ENCODE measurements around the gene CCDC198. TPM values are rescaled to one million over a fixed set of nuclear protein-coding genes. Genes with fewer than 3 reads are reported as not detected.

The CCDC198 gene
- polyA plus RNA-seq, 2 of the 4 experiments (the other 2 are of a cell fraction) = 8.1 to 11.6 TPM

DNA sequence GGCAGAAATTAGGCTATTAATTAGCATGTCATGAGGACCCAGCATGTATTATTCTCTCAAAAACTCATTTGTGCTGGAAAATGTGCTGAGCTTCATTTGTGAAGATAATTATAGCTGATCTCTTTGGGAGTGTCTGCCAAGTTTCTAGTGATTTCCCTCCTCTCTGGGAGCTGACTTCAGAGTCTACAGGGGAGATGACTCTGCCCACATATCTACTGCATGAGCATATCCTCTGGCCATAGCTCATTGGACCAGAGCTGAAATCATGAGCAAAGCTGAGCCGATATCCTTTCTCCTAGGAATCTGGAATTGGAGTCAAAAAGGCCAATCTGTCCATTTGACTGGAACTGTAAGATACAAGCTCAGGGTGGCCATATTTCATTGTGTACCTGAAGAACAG is 5.9 kb downstream of the CCDC198 start:
- Histone ChIP-seq H3K27ac (no peak overlapping the region), H3K4me3 (no peak overlapping the region), H3K4me2 (no peak overlapping the region), H3K9me3 (no peaks in the 10 kb centered on the region), H3K4me1 (peaks cover 12% of the 10 kb centered on the region; the same call in 2 of the 3 replicates)
- FAIRE-seq = no peak
- WGBS (ENCODE audit: missing lambda C conversion rate) = 36% methylated on average over 1 of the region's 1 CpG
- CTCF ChIA-PET = interaction anchor here (0.5 to 1.8 kb wide), 12 partner anchors 8 to 599 kb away, joined by 3 to 9 read pairs (median 4); no protein-coding TSS in a partner anchor
- no peak; a peak in 1 of 6 replicates for ATAC-seq
- TF ChIP-seq CHD2 (IDR thresholded peaks at IDR 0.05; ENCODE audit: low read length, partially characterized antibody) = no peak
- TF ChIP-seq BHLHE40 (IDR thresholded peaks at IDR 0.05; ENCODE audit: low read depth, low read length) = no peak
- TF ChIP-seq NPAS2 (CRISPR knock-in tag; IDR thresholded peaks at IDR 0.05; ENCODE audit: borderline replicate concordance) = no peak
- no peak for TF ChIP-seq CEBPB (IDR thresholded peaks at IDR 0.05)
- TF ChIP-seq, protein P1, sequence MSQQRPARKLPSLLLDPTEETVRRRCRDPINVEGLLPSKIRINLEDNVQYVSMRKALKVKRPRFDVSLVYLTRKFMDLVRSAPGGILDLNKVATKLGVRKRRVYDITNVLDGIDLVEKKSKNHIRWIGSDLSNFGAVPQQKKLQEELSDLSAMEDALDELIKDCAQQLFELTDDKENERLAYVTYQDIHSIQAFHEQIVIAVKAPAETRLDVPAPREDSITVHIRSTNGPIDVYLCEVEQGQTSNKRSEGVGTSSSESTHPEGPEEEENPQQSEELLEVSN (IDR thresholded peaks at IDR 0.05; ENCODE audit: borderline replicate concordance, low read depth) = no peak
- TF ChIP-seq CBX8 (IDR thresholded peaks at IDR 0.05) = no peak
- POLR2A ChIA-PET = interaction anchor here (0.7 kb wide), 1 partner anchor 1657 kb away, joined by 4 read pairs; no protein-coding TSS in a partner anchor
- DNase-seq (ENCODE audit: low read depth in 1 of 2, low spot score in 1 of 2) = no peak

DNA sequence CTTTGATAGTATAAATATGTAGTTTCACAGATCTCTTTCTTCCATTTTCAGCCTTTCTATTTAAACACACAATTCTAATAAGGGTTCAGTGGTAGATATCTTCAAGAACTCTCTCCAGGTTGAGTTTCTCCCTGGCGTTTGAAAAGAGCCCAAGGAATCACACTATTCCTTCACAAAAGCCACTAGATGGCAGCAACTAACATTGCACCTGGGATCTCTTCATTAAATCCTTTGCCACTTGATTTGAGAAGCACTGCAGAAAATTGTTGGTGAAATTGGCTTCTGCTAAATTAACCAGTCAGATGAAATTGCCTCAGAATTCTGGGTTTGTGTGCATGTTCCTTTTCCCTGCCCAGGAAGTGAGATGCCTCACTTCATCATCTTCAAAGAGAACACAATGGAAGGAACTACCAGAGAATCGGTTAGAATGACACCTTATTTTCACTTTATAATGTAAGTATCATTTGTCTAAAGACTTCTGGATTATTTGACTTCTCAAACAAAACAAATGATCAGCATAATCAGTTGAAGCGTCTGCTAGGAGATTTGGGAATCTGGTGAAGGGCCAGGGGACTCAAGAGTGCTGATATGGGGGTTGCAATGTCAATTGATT is 6.8 kb downstream of the CCDC198 start:
- POLR2A ChIA-PET = no interaction called here
- Histone ChIP-seq H3K9me3 (no peaks in the 10 kb centered on the region), H3K27ac (no peak overlapping the region), H3K4me1 (peaks cover 3% of the 10 kb centered on the region; the same call in 2 of the 3 replicates), H3K4me3 (no peak overlapping the region), H3K4me2 (no peak overlapping the region)
- peak; percentile 73 to 74; a peak in 3 of 6 replicates for ATAC-seq
- CTCF ChIA-PET = interaction anchor here (0.9 to 1.8 kb wide), 7 partner anchors 9 to 587 kb away, joined by 3 to 9 read pairs (median 4); no protein-coding TSS in a partner anchor
- FAIRE-seq = peak; percentile 84
- DNase-seq (ENCODE audit: low read depth in 1 of 2, low spot score in 1 of 2) = peak in 1 of 2 experiments; percentile 54
- 37% methylated on average over 3 of the region's 3 CpGs for WGBS (ENCODE audit: missing lambda C conversion rate)
- TF ChIP-seq FOSL2 (IDR thresholded peaks at IDR 0.05) (no peak), FOSL2 (CRISPR knock-in tag; IDR thresholded peaks at IDR 0.05) (no peak), PHF8 (IDR thresholded peaks at IDR 0.05; ENCODE audit: borderline replicate concordance, low read depth) (no peak), SMC3 (IDR thresholded peaks at IDR 0.05) (peak; percentile 76), FOSB (CRISPR knock-in tag; IDR thresholded peaks at IDR 0.05) (no peak), KDM1A (IDR thresholded peaks at IDR 0.05; ENCODE audit: low read depth) (no peak), JUN (IDR thresholded peaks at IDR 0.05) (no peak), MAZ (IDR thresholded peaks at IDR 0.05; ENCODE audit: borderline replicate concordance, low read depth, low read length) (no peak), BHLHE40 (IDR thresholded peaks at IDR 0.05; ENCODE audit: low read depth, low read length) (no peak), MYC (IDR thresholded peaks at IDR 0.05; ENCODE audit: borderline replicate concordance, low read length) (no peak), RAD21 (conservative IDR thresholded peaks at IDR 0.05 in 1 of 2, IDR thresholded peaks at IDR 0.05 in 1 of 2) (peak; percentile 74), ZC3H11A (IDR thresholded peaks at IDR 0.05) (no peak), CHD2 (IDR thresholded peaks at IDR 0.05; ENCODE audit: low read length, partially characterized antibody) (no peak), HOXB13 (CRISPR knock-in tag; IDR thresholded peaks at IDR 0.05; ENCODE audit: low read depth) (no peak), TP53 (CRISPR knock-in tag; IDR thresholded peaks at IDR 0.05) (no peak), FOXS1 (CRISPR knock-in tag; IDR thresholded peaks at IDR 0.05) (no peak), EHF (CRISPR knock-in tag; IDR thresholded peaks at IDR 0.05) (no peak)
- TF ChIP-seq, protein P2, sequence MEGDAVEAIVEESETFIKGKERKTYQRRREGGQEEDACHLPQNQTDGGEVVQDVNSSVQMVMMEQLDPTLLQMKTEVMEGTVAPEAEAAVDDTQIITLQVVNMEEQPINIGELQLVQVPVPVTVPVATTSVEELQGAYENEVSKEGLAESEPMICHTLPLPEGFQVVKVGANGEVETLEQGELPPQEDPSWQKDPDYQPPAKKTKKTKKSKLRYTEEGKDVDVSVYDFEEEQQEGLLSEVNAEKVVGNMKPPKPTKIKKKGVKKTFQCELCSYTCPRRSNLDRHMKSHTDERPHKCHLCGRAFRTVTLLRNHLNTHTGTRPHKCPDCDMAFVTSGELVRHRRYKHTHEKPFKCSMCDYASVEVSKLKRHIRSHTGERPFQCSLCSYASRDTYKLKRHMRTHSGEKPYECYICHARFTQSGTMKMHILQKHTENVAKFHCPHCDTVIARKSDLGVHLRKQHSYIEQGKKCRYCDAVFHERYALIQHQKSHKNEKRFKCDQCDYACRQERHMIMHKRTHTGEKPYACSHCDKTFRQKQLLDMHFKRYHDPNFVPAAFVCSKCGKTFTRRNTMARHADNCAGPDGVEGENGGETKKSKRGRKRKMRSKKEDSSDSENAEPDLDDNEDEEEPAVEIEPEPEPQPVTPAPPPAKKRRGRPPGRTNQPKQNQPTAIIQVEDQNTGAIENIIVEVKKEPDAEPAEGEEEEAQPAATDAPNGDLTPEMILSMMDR (IDR thresholded peaks at IDR 0.05) = peak; percentile 69
- TF ChIP-seq, protein P3, sequence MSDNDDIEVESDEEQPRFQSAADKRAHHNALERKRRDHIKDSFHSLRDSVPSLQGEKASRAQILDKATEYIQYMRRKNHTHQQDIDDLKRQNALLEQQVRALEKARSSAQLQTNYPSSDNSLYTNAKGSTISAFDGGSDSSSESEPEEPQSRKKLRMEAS (IDR thresholded peaks at IDR 0.05) = no peak
- TF ChIP-seq, protein P4, sequence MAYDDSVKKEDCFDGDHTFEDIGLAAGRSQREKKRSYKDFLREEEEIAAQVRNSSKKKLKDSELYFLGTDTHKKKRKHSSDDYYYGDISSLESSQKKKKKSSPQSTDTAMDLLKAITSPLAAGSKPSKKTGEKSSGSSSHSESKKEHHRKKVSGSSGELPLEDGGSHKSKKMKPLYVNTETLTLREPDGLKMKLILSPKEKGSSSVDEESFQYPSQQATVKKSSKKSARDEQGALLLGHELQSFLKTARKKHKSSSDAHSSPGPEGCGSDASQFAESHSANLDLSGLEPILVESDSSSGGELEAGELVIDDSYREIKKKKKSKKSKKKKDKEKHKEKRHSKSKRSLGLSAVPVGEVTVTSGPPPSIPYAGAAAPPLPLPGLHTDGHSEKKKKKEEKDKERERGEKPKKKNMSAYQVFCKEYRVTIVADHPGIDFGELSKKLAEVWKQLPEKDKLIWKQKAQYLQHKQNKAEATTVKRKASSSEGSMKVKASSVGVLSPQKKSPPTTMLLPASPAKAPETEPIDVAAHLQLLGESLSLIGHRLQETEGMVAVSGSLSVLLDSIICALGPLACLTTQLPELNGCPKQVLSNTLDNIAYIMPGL (CRISPR knock-in tag; IDR thresholded peaks at IDR 0.05; ENCODE audit: borderline replicate concordance) = no peak
- TF ChIP-seq, protein P5, sequence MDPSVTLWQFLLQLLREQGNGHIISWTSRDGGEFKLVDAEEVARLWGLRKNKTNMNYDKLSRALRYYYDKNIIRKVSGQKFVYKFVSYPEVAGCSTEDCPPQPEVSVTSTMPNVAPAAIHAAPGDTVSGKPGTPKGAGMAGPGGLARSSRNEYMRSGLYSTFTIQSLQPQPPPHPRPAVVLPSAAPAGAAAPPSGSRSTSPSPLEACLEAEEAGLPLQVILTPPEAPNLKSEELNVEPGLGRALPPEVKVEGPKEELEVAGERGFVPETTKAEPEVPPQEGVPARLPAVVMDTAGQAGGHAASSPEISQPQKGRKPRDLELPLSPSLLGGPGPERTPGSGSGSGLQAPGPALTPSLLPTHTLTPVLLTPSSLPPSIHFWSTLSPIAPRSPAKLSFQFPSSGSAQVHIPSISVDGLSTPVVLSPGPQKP (IDR thresholded peaks at IDR 0.05; ENCODE audit: low read depth, low read length) = no peak

Data from A549 (cell line).